SK-N-SH treated with all-trans-retinoic acid at 6 μM for 48 hours (cell line): ENCODE data around the gene PLPP3.

Source experiments
- ATAC-seq: fragments of 200-7000 bp; cut with Tn5 transposase; 3 replicates; pipeline ENCODE4 v1.9.1; 2020; ENCODE audit warnings: mild to moderate bottlenecking, moderate library complexity
- ARNTL ChIP-seq: fragments of 450-650 bp; formaldehyde crosslinking; IDR thresholded peaks from 2 replicates; pipeline ENCODE4 v1.5.0; 2020; ENCODE audit warnings: low read depth, mild to moderate bottlenecking, moderate library complexity, borderline replicate concordance
- BACH2 ChIP-seq: fragments of 250-450 bp; sonication (Bioruptor Pico); IDR thresholded peaks from 2 replicates; pipeline ENCODE4 v1.9.0; 2021; ENCODE audit warnings: mild to moderate bottlenecking, borderline replicate concordance
- CREB5 ChIP-seq: fragments of 250-450 bp; sonication (Bioruptor Pico); IDR thresholded peaks from 2 replicates; pipeline ENCODE4 v1.5.1; 2020; ENCODE audit warnings: low read depth, mild to moderate bottlenecking, moderate library complexity
- CSDC2 ChIP-seq: fragments of 250-450 bp; sonication (Bioruptor Pico); IDR thresholded peaks from 2 replicates; pipeline ENCODE4 v1.5.0; 2020; ENCODE audit warnings: mild to moderate bottlenecking, moderate library complexity
- ESRRG ChIP-seq: fragments of 250-450 bp; sonication (Bioruptor Pico); IDR thresholded peaks from 2 replicates; pipeline ENCODE4 v1.6.1; 2021; ENCODE audit warnings: mild to moderate bottlenecking
- GLIS3 ChIP-seq: fragments of 250-450 bp; sonication (Bioruptor Pico); IDR thresholded peaks from 2 replicates; pipeline ENCODE4 v1.5.0; 2020; ENCODE audit warnings: mild to moderate bottlenecking, moderate library complexity
- ISL1 ChIP-seq: fragments of 250-450 bp; sonication (Bioruptor Pico); IDR thresholded peaks from 2 replicates; pipeline ENCODE4 v2.1.2; 2022; ENCODE audit warnings: mild to moderate bottlenecking, moderate library complexity
- OSR1 ChIP-seq: fragments of 250-450 bp; sonication (Bioruptor Pico); IDR thresholded peaks from 2 replicates; pipeline ENCODE4 v1.8.0; 2022; ENCODE audit warnings: moderate library complexity, mild to moderate bottlenecking, inconsistent platforms
- PPARA ChIP-seq: fragments of 250-450 bp; sonication (Bioruptor Pico); IDR thresholded peaks from 2 replicates; pipeline ENCODE4 v1.5.0; 2020; ENCODE audit warnings: mild to moderate bottlenecking, borderline replicate concordance
- RARB ChIP-seq: fragments of 250-450 bp; sonication (Bioruptor Pico); IDR thresholded peaks from 2 replicates; pipeline ENCODE4 v1.8.0; 2021; ENCODE audit warnings: mild to moderate bottlenecking, moderate library complexity
- SNAI2 ChIP-seq: fragments of 250-450 bp; sonication (Bioruptor Pico); IDR thresholded peaks from 2 replicates; pipeline ENCODE4 v1.5.0; 2020; ENCODE audit warnings: mild to moderate bottlenecking, moderate library complexity
- TCF4 ChIP-seq: fragments of 250-450 bp; sonication (Bioruptor Pico); IDR thresholded peaks from 2 replicates; pipeline ENCODE4 v1.8.0; 2021; ENCODE audit warnings: mild to moderate bottlenecking, moderate library complexity, borderline replicate concordance
- TOX ChIP-seq: fragments of 250-450 bp; sonication (Bioruptor Pico); IDR thresholded peaks from 2 replicates; pipeline ENCODE4 v1.8.0; 2021; ENCODE audit warnings: mild to moderate bottlenecking, moderate library complexity, borderline replicate concordance
- TSHZ2 ChIP-seq: fragments of 250-450 bp; sonication (Bioruptor Pico); IDR thresholded peaks from 2 replicates; pipeline ENCODE4 v1.5.0; 2020; ENCODE audit warnings: mild to moderate bottlenecking, moderate library complexity
- ZC3H10 ChIP-seq: fragments of 250-450 bp; sonication (Bioruptor Pico); IDR thresholded peaks from 2 replicates; pipeline ENCODE4 v1.5.1; 2021; ENCODE audit warnings: mild to moderate bottlenecking, moderate library complexity
- ZFP3 ChIP-seq: fragments of 250-450 bp; sonication (Bioruptor Pico); IDR thresholded peaks from 2 replicates; pipeline ENCODE4 v1.5.0; 2020; ENCODE audit warnings: mild to moderate bottlenecking, moderate library complexity
- ZFP30 ChIP-seq: fragments of 450-650 bp; formaldehyde crosslinking; IDR thresholded peaks from 2 replicates; pipeline ENCODE4 v1.5.0; 2022; ENCODE audit warnings: mild to moderate bottlenecking, moderate library complexity
- ZNF565 ChIP-seq: fragments of 450-650 bp; formaldehyde crosslinking; conservative IDR thresholded peaks from 2 replicates; pipeline ENCODE4 v1.5.0; 2020; ENCODE audit warnings: low read depth, mild to moderate bottlenecking, moderate library complexity
- ZNF70 ChIP-seq: fragments of 450-650 bp; formaldehyde crosslinking; IDR thresholded peaks from 2 replicates; pipeline ENCODE4 v1.5.0; 2020; ENCODE audit warnings: mild to moderate bottlenecking, moderate library complexity
- ZNF8 ChIP-seq: fragments of 450-650 bp; formaldehyde crosslinking; IDR thresholded peaks from 2 replicates; pipeline ENCODE4 v1.5.0; 2020; ENCODE audit warnings: mild to moderate bottlenecking, moderate library complexity
- TF ChIP-seq, protein P1 (sequence below): fragments of 250-450 bp; sonication (Bioruptor Pico); IDR thresholded peaks from 2 replicates; pipeline ENCODE4 v1.8.0; 2021; ENCODE audit warnings: low read depth, mild to moderate bottlenecking, moderate library complexity, borderline replicate concordance
- TF ChIP-seq, protein P2 (sequence below): fragments of 250-450 bp; sonication (Bioruptor Pico); IDR thresholded peaks from 2 replicates; pipeline ENCODE4 v1.8.0; 2020; ENCODE audit warnings: mild to moderate bottlenecking, moderate library complexity, borderline replicate concordance
- TF ChIP-seq, protein P3 (sequence below): fragments of 250-450 bp; sonication (Bioruptor Pico); IDR thresholded peaks from 2 replicates; pipeline ENCODE4 v1.5.1; 2021; ENCODE audit warnings: mild to moderate bottlenecking, moderate library complexity

The PLPP3 gene

DNA sequence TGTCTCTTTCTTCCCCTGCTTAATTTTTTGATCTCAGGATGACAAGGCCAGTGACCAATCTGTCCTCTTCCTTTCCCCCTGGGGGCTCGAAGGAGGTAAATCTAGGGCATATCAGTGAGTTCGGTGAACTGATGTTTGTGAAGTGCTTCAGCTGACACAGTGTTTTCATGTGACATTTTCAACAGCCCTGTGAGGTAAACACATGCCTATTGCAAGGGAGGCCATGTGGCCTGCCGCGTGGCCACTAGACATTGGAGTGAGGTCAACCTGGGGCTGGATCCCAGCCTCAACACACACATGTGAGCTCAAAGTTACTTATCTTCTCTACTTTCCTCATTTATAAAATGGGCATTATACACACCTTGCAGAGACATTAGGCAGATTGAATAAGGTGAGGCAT lies 126.3 kb downstream of the PLPP3 start:
- ATAC-seq, result peak; percentile 39
- TF ChIP-seq, protein P1, sequence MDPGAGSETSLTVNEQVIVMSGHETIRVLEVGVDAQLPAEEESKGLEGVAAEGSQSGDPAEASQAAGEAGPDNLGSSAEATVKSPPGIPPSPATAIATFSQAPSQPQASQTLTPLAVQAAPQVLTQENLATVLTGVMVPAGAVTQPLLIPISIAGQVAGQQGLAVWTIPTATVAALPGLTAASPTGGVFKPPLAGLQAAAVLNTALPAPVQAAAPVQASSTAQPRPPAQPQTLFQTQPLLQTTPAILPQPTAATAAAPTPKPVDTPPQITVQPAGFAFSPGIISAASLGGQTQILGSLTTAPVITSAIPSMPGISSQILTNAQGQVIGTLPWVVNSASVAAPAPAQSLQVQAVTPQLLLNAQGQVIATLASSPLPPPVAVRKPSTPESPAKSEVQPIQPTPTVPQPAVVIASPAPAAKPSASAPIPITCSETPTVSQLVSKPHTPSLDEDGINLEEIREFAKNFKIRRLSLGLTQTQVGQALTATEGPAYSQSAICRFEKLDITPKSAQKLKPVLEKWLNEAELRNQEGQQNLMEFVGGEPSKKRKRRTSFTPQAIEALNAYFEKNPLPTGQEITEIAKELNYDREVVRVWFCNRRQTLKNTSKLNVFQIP (CRISPR knock-in tag), result no peak
- no peak for TF ChIP-seq TOX (CRISPR knock-in tag)
- no peak; the same call in 1 of the 2 replicates for TF ChIP-seq TCF4 (CRISPR knock-in tag)
- TF ChIP-seq, protein P2, sequence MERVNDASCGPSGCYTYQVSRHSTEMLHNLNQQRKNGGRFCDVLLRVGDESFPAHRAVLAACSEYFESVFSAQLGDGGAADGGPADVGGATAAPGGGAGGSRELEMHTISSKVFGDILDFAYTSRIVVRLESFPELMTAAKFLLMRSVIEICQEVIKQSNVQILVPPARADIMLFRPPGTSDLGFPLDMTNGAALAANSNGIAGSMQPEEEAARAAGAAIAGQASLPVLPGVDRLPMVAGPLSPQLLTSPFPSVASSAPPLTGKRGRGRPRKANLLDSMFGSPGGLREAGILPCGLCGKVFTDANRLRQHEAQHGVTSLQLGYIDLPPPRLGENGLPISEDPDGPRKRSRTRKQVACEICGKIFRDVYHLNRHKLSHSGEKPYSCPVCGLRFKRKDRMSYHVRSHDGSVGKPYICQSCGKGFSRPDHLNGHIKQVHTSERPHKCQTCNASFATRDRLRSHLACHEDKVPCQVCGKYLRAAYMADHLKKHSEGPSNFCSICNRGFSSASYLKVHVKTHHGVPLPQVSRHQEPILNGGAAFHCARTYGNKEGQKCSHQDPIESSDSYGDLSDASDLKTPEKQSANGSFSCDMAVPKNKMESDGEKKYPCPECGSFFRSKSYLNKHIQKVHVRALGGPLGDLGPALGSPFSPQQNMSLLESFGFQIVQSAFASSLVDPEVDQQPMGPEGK (CRISPR knock-in tag), result no peak
- TF ChIP-seq ARNTL, result no peak
- no peak for TF ChIP-seq ESRRG (CRISPR knock-in tag)
- TF ChIP-seq RARB (CRISPR knock-in tag), result no peak
- no peak for TF ChIP-seq TSHZ2 (CRISPR knock-in tag)
- TF ChIP-seq BACH2, result no peak
- TF ChIP-seq CSDC2 (CRISPR knock-in tag), result no peak
- TF ChIP-seq, protein P3, sequence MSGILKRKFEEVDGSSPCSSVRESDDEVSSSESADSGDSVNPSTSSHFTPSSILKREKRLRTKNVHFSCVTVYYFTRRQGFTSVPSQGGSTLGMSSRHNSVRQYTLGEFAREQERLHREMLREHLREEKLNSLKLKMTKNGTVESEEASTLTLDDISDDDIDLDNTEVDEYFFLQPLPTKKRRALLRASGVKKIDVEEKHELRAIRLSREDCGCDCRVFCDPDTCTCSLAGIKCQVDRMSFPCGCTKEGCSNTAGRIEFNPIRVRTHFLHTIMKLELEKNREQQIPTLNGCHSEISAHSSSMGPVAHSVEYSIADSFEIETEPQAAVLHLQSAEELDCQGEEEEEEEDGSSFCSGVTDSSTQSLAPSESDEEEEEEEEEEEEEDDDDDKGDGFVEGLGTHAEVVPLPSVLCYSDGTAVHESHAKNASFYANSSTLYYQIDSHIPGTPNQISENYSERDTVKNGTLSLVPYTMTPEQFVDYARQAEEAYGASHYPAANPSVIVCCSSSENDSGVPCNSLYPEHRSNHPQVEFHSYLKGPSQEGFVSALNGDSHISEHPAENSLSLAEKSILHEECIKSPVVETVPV (CRISPR knock-in tag), result no peak
- no peak for TF ChIP-seq ZNF70
- TF ChIP-seq ZC3H10 (CRISPR knock-in tag), result no peak
- no peak for TF ChIP-seq ISL1 (CRISPR knock-in tag)
- TF ChIP-seq ZNF565 (CRISPR knock-in tag), result no peak
- no peak for TF ChIP-seq OSR1
- no peak for TF ChIP-seq PPARA (CRISPR knock-in tag)
- TF ChIP-seq GLIS3 (CRISPR knock-in tag), result no peak
- no peak for TF ChIP-seq SNAI2 (CRISPR knock-in tag)
- TF ChIP-seq ZFP30 (CRISPR knock-in tag), result no peak
- TF ChIP-seq, all 23 proteins: peak for 0

- ATAC-seq, result no peak
- TF ChIP-seq ZFP3 (CRISPR knock-in tag) (no peak), CSDC2 (CRISPR knock-in tag) (no peak), BACH2 (no peak), ZNF8 (no peak), TCF4 (CRISPR knock-in tag) (no peak), ISL1 (CRISPR knock-in tag) (no peak), ZNF70 (no peak), RARB (CRISPR knock-in tag) (no peak), ZC3H10 (CRISPR knock-in tag) (no peak), TOX (CRISPR knock-in tag) (no peak), OSR1 (no peak), ZFP30 (CRISPR knock-in tag) (no peak), SNAI2 (CRISPR knock-in tag) (no peak), CREB5 (CRISPR knock-in tag) (no peak), ARNTL (no peak)
- TF ChIP-seq, protein P1 (CRISPR knock-in tag), result no peak
- TF ChIP-seq, protein P2 (CRISPR knock-in tag), result no peak
- TF ChIP-seq, protein P3 (CRISPR knock-in tag), result no peak
Measured at GRCh38 chr1:56452027-56453011, 127.0 kb downstream of the PLPP3 start.
